A673 (cell line): ENCODE measurements around the gene MTF1.

Experiments used
- CTCF ChIP-seq: fragments of 300-800, 200-600 bp; sonication (generic); conservative IDR thresholded peaks from 2 replicates; pipeline ENCODE4 v1.5.1; 2017; ENCODE audit warnings: low read depth, mild to moderate bottlenecking, antibody characterized with exemption, low read length, moderate library complexity, mixed read lengths
- EZH2 ChIP-seq: fragments of 200-600 bp; sonication (generic); IDR thresholded peaks from 2 replicates; pipeline ENCODE4 v1.6.1; 2017; ENCODE audit warnings: borderline replicate concordance, low read depth, mild to moderate bottlenecking, mixed read lengths, antibody characterized with exemption, low read length; ENCODE audit not compliant: poor library complexity, severe bottlenecking

DNA sequence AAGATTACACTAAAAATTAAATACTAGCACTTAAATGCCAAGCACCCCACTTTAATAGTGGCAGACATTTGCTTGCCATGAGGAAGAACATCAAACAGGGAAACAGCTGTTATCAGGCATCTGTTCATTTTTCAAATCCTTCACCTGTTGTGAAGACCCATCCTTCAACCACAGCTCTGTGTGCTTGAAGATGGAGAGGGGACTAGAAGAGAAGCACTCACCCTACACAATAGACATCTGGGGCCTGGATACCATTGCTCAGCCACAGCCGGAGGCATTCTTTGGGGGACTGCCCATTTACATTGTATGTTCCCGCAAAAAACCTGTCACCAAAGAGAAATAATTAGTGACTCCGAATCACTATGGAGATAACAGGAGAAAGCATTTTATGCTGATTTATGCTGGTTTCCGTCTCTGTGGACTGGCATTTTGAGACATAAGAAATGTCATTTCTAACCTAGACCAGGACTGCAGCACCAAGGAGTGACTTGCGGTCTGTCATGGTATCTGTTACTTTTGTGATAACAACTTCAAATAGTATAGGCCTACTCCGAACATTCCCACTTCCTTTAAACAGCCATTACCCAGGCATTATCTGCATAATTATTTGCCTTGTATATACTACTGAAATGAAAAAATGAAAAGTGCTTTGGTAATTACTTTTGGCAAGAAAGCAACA, 28.8 kb upstream of the MTF1 start:
- TF ChIP-seq CTCF (no peak), EZH2 (no peak)
